H9 (cell line): ENCODE data around the gene CDH13. TPM values are rescaled to one million over a fixed set of nuclear protein-coding genes. Genes with fewer than 3 reads are reported as not detected.

ENCODE experiments used
- DNase-seq: peaks from one replicate; pipeline ENCODE4 v3.0.0-alpha.2; 2017
- H2AFZ ChIP-seq: one replicate; pipeline ENCODE4 v1.6.1; 2013; ENCODE audit warnings: mild to moderate bottlenecking, low read length, control low read depth, moderate library complexity
- H2AK5ac ChIP-seq: 2 replicates; pipeline ENCODE4 v1.6.1; 2013; ENCODE audit warnings: low read length, control low read depth, mixed read lengths; ENCODE audit not compliant: insufficient read length
- H2BK120ac ChIP-seq: one replicate; pipeline ENCODE4 v1.6.1; 2013; ENCODE audit warnings: low read depth, mild to moderate bottlenecking, low read length, control low read depth, inconsistent platforms; ENCODE audit not compliant: poor library complexity, severe bottlenecking
- H2BK12ac ChIP-seq: 2 replicates; pipeline ENCODE4 v1.6.1; 2013; ENCODE audit warnings: low read length, control low read depth, mixed read lengths, low read depth; ENCODE audit not compliant: insufficient read length
- H2BK15ac ChIP-seq: 2 replicates; pipeline ENCODE4 v1.6.1; 2013; ENCODE audit warnings: low read depth, low read length, control low read depth
- H2BK20ac ChIP-seq: one replicate; pipeline ENCODE4 v1.6.1; 2013; ENCODE audit warnings: low read depth, mild to moderate bottlenecking, low read length, control low read depth, inconsistent platforms; ENCODE audit not compliant: poor library complexity, severe bottlenecking
- H2BK5ac ChIP-seq: 2 replicates; pipeline ENCODE4 v1.6.1; 2013; ENCODE audit warnings: low read length, control low read depth, mixed read lengths; ENCODE audit not compliant: insufficient read length
- H3K14ac ChIP-seq: 2 replicates; pipeline ENCODE4 v1.6.1; 2013; ENCODE audit warnings: low read length, control low read depth; ENCODE audit not compliant: insufficient read depth
- H3K18ac ChIP-seq: 2 replicates; pipeline ENCODE4 v1.6.1; 2013; ENCODE audit warnings: low read depth, mild to moderate bottlenecking, mixed read lengths, low read length, control low read depth; ENCODE audit not compliant: insufficient read length
- H3K23ac ChIP-seq: 2 replicates; pipeline ENCODE4 v1.6.1; 2013; ENCODE audit warnings: low read length, control low read depth, mixed read lengths, low read depth; ENCODE audit not compliant: insufficient read length
- H3K23me2 ChIP-seq: 2 replicates; pipeline ENCODE4 v1.6.1; 2013; ENCODE audit warnings: low read depth, mild to moderate bottlenecking, mixed read lengths, low read length, control low read depth; ENCODE audit not compliant: insufficient read length, poor library complexity, severe bottlenecking
- H3K27ac ChIP-seq: 2 replicates; pipeline ENCODE4 v1.5.1; 2013; ENCODE audit warnings: low read length, control low read depth, mixed read lengths, low read depth; ENCODE audit not compliant: insufficient read length
- H3K27me3 ChIP-seq: 2 replicates; pipeline ENCODE4 v1.6.1; 2013; ENCODE audit warnings: low read length, control low read depth, inconsistent platforms; ENCODE audit not compliant: insufficient read depth
- H3K4ac ChIP-seq: 2 replicates; pipeline ENCODE4 v1.6.1; 2013; ENCODE audit warnings: low read depth, mild to moderate bottlenecking, control low read depth, inconsistent platforms, low read length, moderate library complexity
- H3K4me1 ChIP-seq: 2 replicates; pipeline ENCODE4 v1.6.1; 2013; ENCODE audit warnings: low read length, control low read depth, inconsistent platforms; ENCODE audit not compliant: insufficient read depth
- H3K4me2 ChIP-seq: 2 replicates; pipeline ENCODE4 v1.6.1; 2013; ENCODE audit warnings: low read length, control low read depth, mixed read lengths; ENCODE audit not compliant: insufficient read length, insufficient read depth
- H3K56ac ChIP-seq: 2 replicates; pipeline ENCODE4 v1.6.1; 2013; ENCODE audit warnings: low read depth, mild to moderate bottlenecking, mixed read lengths, low read length, control low read depth; ENCODE audit not compliant: insufficient read length
- H3K79me1 ChIP-seq: 2 replicates; pipeline ENCODE4 v1.6.1; 2013; ENCODE audit warnings: low read depth, mild to moderate bottlenecking, moderate library complexity, low read length, control low read depth, inconsistent platforms; ENCODE audit not compliant: insufficient read depth, poor library complexity, severe bottlenecking
- H3K79me2 ChIP-seq: 2 replicates; pipeline ENCODE4 v1.6.1; 2013; ENCODE audit warnings: low read length, control low read depth, inconsistent platforms; ENCODE audit not compliant: insufficient read depth
- H3K9ac ChIP-seq: 2 replicates; pipeline ENCODE4 v1.6.1; 2013; ENCODE audit warnings: low read length, control low read depth, mixed read lengths; ENCODE audit not compliant: insufficient read length; ENCODE audit errors: extremely low read depth
- H3K9me3 ChIP-seq: one replicate; pipeline ENCODE4 v1.6.1; 2013; ENCODE audit warnings: low read depth, low read length, inconsistent platforms; ENCODE audit not compliant: control insufficient read depth
- H3T11ph ChIP-seq: one replicate; pipeline ENCODE4 v1.6.1; 2013; ENCODE audit warnings: mild to moderate bottlenecking, low read length, control low read depth, inconsistent platforms
- H4K20me1 ChIP-seq: one replicate; pipeline ENCODE4 v1.6.1; 2013; ENCODE audit not compliant: control insufficient read depth, insufficient read length, insufficient read depth
- H4K5ac ChIP-seq: 2 replicates; pipeline ENCODE4 v1.6.1; 2013; ENCODE audit warnings: low read depth, mild to moderate bottlenecking, mixed read lengths, low read length, control low read depth; ENCODE audit not compliant: insufficient read length
- H4K8ac ChIP-seq: replicated peaks from 2 replicates; pipeline ENCODE4 v1.6.1; 2013; ENCODE audit warnings: low read length, control low read depth, mixed read lengths, low read depth; ENCODE audit not compliant: insufficient read length
- H4K91ac ChIP-seq: 2 replicates; pipeline ENCODE4 v1.6.1; 2013; ENCODE audit warnings: low read depth, mild to moderate bottlenecking, moderate library complexity, mixed read lengths, low read length, control low read depth; ENCODE audit not compliant: insufficient read length
- H3K27ac Mint-ChIP-seq, 3 experiments: 2 replicates in 2 of 3; 3 replicates in 1 of 3; pipeline ENCODE4 v1.8.0; 2020 to 2021; ENCODE audit warnings: mixed read lengths in 3 of 3, mild to moderate bottlenecking in 1 of 3, moderate library complexity in 1 of 3
- H3K27me3 Mint-ChIP-seq: 2 replicates; pipeline ENCODE4 v1.8.0; 2021; ENCODE audit warnings: low read depth, mild to moderate bottlenecking, moderate library complexity, mixed read lengths
- H3K36me3 Mint-ChIP-seq, 3 experiments: 2 replicates in 2 of 3; 3 replicates in 1 of 3; pipeline ENCODE4 v1.8.0; 2020 to 2021; ENCODE audit warnings: low read depth in 3 of 3, mixed read lengths in 3 of 3; ENCODE audit not compliant: insufficient read depth in 1 of 3
- H3K4me1 Mint-ChIP-seq, 2 experiments: 2 replicates each; pipeline ENCODE4 v1.8.0; 2020; ENCODE audit warnings: mixed read lengths in 2 of 2
- H3K4me3 Mint-ChIP-seq, 2 experiments: 2 replicates in 1 of 2; 3 replicates in 1 of 2; pipeline ENCODE4 v1.8.0; 2020 to 2021; ENCODE audit warnings: mild to moderate bottlenecking in 2 of 2, mixed read lengths in 2 of 2, moderate library complexity in 1 of 2
- H3K9me3 Mint-ChIP-seq, 2 experiments: 2 replicates in 1 of 2; 3 replicates in 1 of 2; pipeline ENCODE4 v1.8.0; 2020; ENCODE audit warnings: mild to moderate bottlenecking in 2 of 2, mixed read lengths in 2 of 2, moderate library complexity in 1 of 2
- CTCF ChIP-seq: fragments of 200-600 bp; sonication (generic); conservative IDR thresholded peaks from 3 replicates; pipeline ENCODE4 v1.8.0; 2021; ENCODE audit warnings: antibody characterized with exemption, mild to moderate bottlenecking
- WGBS: extraction: QIAGEN DNeasy Blood & Tissue Kit; methylation state at CpG from one replicate; pipeline ENCODE4 v1.1.7; 2013; ENCODE audit warnings: missing lambda C conversion rate, low lambda C conversion rate, mixed read lengths; ENCODE audit not compliant: insufficient read length; ENCODE audit errors: extremely low coverage; 5-methylcytosine and 5-hydroxymethylcytosine counted together
- total RNA-seq: library from RNA; stranded (reverse); gene quantifications from 2 replicates; pipeline ENCODE4 v1.2.1, GENCODE V29; 2021

The CDH13 gene
- total RNA-seq, 1 experiment from 2014 or later, result 1.5 TPM

- H3K9me3 Mint-ChIP-seq, result no peaks in the 10 kb centered on the region; a peak in 1 of 5 replicates
- H3K4me3 Mint-ChIP-seq, result peak overlapping the region in 1 of 2 experiments; percentile 36; a peak in 3 of 5 replicates
- Histone ChIP-seq H3K18ac (peak overlapping the region; percentile 71), H4K8ac (no peak overlapping the region), H3K27ac (peak overlapping the region; percentile 29), H3K79me1 (no peaks in the 10 kb centered on the region), H4K5ac (no peak overlapping the region), H2BK15ac (no peak overlapping the region), H3K9ac (no peak overlapping the region), H3K4me2 (peak overlapping the region; percentile 17), H2AFZ (peak overlapping the region; percentile 75), H3T11ph (no peak overlapping the region), H3K27me3 (no peaks in the 10 kb centered on the region), H3K23ac (no peak overlapping the region), H3K4me1 (peaks cover 12% of the 10 kb centered on the region), H4K91ac (no peak overlapping the region), H3K4ac (no peak overlapping the region; the same call in 1 of the 2 replicates), H3K9me3 (no peaks in the 10 kb centered on the region), H2BK120ac (peak overlapping the region; percentile 52), H3K23me2 (no peaks in the 10 kb centered on the region), H2BK20ac (no peak overlapping the region), H4K20me1 (no peaks in the 10 kb centered on the region), H2BK12ac (no peak overlapping the region), H2AK5ac (no peak overlapping the region), H3K79me2 (no peaks in the 10 kb centered on the region), H3K56ac (no peak overlapping the region), H3K14ac (no peak overlapping the region), H2BK5ac (no peak overlapping the region)
- TF ChIP-seq CTCF, result no peak
- DNase-seq, result no peak
- WGBS, result no CpG with 5 or more reads among the region's 6 CpGs
- peak overlapping the region in 2 of 3 experiments; percentile 72 to 94; a peak in 4 of 7 replicates for H3K27ac Mint-ChIP-seq
- H3K4me1 Mint-ChIP-seq, result peaks cover 32% of the 10 kb centered on the region in 2 experiments
- no peaks in the 10 kb centered on the region; a peak in 1 of 7 replicates for H3K36me3 Mint-ChIP-seq
- 0 out of 2 replicates have a peak, but pooled peaks cover 1% of the 10 kb centered on the region for H3K27me3 Mint-ChIP-seq
Observed at GRCh38 chr16:83802135-83802534, 1175.4 kb downstream of the CDH13 start.
